NCI-H146 (cell line): ENCODE data around the gene PLXNA3.

ENCODE experiments used
- DNase-seq: peaks from one replicate; lab custom pipeline; 2025; lab: John Stamatoyannopoulos, UW

PLXNA3 gene

GRCh38 chrX:154458116-154458953, at the start of gene PLXNA3:
Gene PLXNA3 (plus strand): TSS chrX:154458281. CDS start chrX:154460184, 1,903 bp downstream.
- DNase-seq = peak; percentile 48

GRCh38 chrX:154408659-154409221, 49.3 kb upstream of the PLXNA3 start:
- DNase-seq = no peak

DNA sequence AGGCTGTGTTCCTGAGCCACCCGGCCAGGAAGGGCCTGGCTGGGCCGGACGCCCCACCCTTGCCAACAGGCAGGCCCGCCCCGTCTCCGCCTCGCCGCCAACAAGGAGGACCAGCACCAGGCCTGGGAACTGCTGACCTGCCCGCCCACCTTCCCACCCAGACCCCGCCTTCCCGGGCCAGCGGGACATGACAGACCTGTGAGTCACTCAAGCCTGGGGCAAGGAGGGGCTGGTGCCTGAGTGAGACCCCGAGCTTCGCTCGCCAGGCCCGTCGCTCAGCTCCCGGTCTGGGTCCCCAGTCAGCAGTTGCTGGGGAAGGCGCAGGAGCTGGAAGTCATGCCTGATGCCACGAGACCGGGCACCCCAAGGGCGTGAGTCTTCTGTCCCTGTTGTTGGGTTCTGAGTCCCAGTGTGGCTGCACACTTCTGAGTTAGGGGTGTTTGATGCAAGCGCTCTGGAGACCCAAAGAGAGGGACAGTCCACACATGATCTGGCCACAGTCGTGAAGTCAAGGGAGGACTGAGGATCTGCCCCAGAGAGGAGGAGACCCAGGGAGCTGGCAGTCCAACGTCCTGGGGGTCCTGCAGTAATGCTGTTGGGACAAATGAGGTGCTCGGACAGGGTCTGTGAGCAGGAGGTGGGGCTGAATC, 48.7 kb upstream of the PLXNA3 start, which contains the start of gene DNASE1L1:
Gene DNASE1L1, minus strand, starts transcription at position 33 of the 650 bp plus-strand sequence. CDS start 3,686 bp downstream, outside the sequence.
- no peak for DNase-seq

DNA sequence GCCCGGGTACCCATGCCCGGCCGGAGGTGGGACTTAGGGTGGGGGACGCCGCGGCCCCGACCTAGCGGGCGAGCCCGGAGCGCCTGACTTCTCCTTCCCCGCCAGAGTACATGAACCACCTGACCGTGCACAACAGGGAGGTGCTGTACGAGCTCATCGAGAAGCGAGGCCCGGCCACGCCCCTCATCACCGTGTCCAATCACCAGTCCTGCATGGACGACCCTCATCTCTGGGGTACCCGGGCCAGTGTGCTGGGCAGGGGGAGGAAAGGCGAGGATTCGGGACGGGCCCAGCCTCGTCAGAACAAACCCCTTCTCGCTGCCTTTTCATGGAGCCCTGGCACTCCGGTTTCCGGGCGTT, 46.1 kb upstream of the PLXNA3 start:
- peak; percentile 71 for DNase-seq

DNA sequence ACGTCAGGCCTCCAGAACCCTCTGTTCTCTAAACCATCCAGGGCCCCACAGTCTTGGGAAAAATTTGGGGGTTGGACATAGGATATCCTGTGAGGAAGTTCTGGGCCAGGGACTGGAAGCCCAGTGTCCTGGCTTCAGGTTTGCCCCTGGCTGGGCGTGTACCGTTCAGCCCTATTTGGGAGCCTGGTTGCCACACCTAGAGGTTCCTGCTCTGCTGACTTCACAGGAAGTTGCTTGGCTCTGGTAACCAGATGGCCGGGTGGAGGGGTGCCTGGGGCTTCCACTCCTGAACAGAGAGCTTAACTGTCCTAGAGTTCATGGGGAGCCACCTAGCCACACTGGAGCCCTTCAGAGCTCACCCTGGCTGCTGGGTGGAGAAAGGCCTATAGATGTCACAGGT, 45.6 kb upstream of the PLXNA3 start:
- no peak for DNase-seq

DNA sequence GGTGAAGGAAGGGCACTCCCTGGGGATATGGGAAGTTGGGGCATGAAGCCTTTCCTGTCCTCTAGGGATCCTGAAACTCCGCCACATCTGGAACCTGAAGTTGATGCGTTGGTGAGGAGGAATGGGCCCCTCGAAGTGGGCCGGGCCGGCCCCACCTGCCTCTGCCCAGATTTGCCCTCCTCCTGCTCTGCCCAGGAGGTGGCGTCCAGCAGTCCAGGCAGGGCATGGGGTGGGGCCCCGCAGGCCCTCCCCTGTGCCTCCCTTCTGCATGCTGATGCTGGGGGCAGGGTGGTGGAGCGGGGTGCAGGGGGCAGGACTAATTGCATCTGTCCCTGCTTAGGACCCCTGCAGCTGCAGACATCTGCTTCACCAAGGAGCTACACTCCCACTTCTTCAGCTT, 44.9 kb upstream of the PLXNA3 start:
- no peak for DNase-seq

- DNase-seq = peak; percentile 75
These were observed 40.9 kb upstream of the PLXNA3 start for GRCh38 chrX:154417157-154417556.

DNA sequence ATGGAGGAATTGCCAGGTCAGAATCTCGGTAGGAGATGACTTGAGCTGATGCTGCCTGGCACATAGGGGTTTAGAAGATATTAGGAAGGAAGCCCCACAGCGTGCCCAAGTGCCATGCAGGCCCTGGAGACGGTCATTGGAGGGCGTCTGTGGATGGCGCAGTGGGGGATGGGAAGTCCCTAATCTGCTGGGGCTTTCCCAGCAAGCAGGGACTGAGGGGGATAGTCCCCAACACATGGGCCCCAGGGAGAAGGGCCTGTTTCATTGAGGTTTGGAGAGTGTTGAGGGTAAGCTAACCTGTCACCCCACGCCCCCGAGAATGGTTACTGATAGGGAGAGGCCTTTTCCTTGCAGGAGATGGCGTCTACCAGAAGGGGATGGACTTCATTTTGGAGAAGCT, 38.9 kb upstream of the PLXNA3 start:
- DNase-seq = no peak

- DNase-seq = no peak
These were observed 38.2 kb upstream of the PLXNA3 start for GRCh38 chrX:154419688-154420401.

DNA sequence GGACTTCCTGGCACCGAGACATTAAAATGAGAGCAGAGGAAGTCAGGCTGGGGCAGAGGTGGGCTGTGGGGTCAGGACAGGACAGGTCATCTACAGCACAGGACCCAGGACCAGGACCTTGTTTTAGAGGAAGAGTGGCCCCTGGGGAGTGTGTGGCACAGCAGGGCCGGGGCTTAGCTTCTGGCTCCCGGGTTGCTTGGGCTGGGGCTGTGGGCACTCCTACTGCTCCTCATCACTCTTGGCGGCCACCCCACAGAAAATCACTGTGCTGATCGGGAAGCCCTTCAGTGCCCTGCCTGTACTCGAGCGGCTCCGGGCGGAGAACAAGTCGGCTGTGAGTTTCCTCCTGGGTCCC, 37.7 kb upstream of the PLXNA3 start:
- no peak for DNase-seq

- DNase-seq = no peak
These were observed 30.9 kb upstream of the PLXNA3 start for GRCh38 chrX:154426916-154427770.

GRCh38 chrX:154428176-154429171, 29.6 kb upstream of the PLXNA3 start, which contains the start of gene ATP6AP1:
Gene ATP6AP1 (plus strand): TSS chrX:154428677. CDS start chrX:154428693, 16 bp downstream.
- DNase-seq = peak; percentile 95

- no peak for DNase-seq
These were observed 28.4 kb upstream of the PLXNA3 start for GRCh38 chrX:154429711-154430110.

DNA sequence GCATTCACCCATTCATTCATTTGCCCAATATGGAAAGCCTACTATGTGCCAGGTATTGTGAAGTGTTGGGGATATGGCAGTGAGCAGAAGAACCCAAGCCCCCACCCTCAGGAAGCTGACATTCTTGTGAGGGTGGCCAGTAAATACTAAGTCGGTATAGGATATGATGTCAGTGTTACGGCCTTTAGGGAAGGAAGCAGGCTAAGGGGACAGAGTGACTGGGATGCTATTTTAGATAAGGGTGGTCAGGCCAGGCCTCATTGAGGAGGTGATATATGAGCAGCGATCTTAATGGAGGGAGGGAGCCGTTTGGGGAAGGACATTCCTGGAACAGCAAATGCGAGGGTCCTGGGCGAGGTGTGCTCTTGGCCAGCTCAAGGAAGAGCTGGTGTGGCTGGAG, 27.6 kb upstream of the PLXNA3 start:
- no peak for DNase-seq

DNA sequence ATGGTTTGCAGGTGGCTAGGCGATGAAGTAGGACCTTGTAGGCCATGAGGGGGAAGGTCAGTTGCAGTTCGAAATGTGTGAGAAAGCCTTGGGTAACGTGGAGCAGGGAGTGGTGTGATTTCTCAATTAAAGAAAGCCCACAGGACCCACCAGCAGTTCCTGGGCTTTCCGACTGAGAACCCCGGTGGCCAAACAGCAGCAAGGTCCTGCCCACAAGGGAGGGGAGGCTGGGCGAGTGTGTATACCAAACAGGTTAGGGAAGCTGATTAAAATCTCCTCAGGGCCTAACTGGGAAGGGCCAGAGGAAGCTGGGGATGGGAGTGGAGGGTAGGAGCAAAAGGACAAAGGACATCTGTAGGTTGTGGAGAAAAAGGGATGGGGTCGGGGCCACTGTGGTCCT, 27.2 kb upstream of the PLXNA3 start:
- no peak for DNase-seq

GRCh38 chrX:154431341-154431740, 26.7 kb upstream of the PLXNA3 start:
- DNase-seq = no peak

GRCh38 chrX:154432210-154432609, 25.9 kb upstream of the PLXNA3 start:
- no peak for DNase-seq

DNA sequence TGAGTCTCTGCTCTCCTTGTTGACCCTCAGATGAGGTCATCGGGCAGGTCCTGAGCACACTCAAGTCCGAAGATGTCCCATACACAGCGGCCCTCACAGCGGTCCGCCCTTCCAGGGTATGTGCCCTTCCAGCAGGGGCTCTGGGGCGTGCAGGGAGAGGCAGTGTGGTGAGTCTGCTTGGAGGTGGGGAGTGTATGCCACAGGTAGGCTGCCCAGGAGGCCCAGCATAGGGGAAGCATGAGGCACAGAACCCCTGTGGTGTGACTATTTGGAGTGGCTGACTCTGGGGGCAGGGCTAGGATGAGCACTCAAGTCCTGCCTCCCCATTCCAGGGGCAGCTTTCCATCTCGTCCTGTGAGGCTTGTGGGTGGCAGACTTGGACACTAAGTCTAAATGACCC, 24.5 kb upstream of the PLXNA3 start:
- DNase-seq = no peak

GRCh38 chrX:154434394-154435168, 23.5 kb upstream of the PLXNA3 start:
- DNase-seq = no peak
